A673 (cell line): ENCODE data around the gene FUCA1.

Source experiments
- EZH2 ChIP-seq: fragments of 200-600 bp; sonication (generic); IDR thresholded peaks from 2 replicates; pipeline ENCODE4 v1.6.1; 2017; ENCODE audit warnings: borderline replicate concordance, low read depth, mild to moderate bottlenecking, mixed read lengths, antibody characterized with exemption, low read length; ENCODE audit not compliant: poor library complexity, severe bottlenecking
- TF ChIP-seq, protein P1 (sequence below): fragments of 300-800, 200-600 bp; sonication (generic); conservative IDR thresholded peaks from 2 replicates; pipeline ENCODE4 v1.5.1; 2017; ENCODE audit warnings: low read depth, mild to moderate bottlenecking, antibody characterized with exemption, low read length, moderate library complexity, mixed read lengths

DNA sequence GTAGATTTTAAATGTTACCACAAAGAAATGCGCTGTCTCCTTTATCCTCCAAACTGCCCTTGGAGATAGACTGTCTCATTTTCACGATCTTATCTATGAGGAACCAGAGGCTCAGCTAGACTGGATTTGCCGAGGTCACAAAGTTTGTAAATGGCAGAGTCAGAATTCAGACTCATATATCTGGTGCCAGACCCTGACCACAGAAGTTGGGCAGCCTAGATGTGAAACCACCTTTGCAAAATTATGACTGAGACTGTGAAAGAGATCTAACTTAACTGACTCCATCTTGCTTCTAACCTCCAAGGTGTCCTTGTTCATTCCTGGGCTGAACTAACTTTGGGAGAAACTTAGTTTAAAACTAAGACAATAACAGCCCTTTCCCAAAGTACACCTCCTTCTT is 31.0 kb upstream of the FUCA1 start:
- TF ChIP-seq, protein P1, sequence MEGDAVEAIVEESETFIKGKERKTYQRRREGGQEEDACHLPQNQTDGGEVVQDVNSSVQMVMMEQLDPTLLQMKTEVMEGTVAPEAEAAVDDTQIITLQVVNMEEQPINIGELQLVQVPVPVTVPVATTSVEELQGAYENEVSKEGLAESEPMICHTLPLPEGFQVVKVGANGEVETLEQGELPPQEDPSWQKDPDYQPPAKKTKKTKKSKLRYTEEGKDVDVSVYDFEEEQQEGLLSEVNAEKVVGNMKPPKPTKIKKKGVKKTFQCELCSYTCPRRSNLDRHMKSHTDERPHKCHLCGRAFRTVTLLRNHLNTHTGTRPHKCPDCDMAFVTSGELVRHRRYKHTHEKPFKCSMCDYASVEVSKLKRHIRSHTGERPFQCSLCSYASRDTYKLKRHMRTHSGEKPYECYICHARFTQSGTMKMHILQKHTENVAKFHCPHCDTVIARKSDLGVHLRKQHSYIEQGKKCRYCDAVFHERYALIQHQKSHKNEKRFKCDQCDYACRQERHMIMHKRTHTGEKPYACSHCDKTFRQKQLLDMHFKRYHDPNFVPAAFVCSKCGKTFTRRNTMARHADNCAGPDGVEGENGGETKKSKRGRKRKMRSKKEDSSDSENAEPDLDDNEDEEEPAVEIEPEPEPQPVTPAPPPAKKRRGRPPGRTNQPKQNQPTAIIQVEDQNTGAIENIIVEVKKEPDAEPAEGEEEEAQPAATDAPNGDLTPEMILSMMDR, result no peak
- no peak for TF ChIP-seq EZH2
